HS-5 (cell line): ENCODE data around the gene EFNA5.
"Not testable (repeated sequence)": the region's sequence is repeated elsewhere in the genome, so short reads cannot be mapped to it uniquely, and the experiment has no call there.

Experiments
- DNase-seq: peaks from one replicate; pipeline ENCODE4 v3.0.0-alpha.2; 2012; ENCODE audit warnings: low read depth

The EFNA5 gene

GRCh38 chr5:107457138-107457537 lies 213.6 kb downstream of the EFNA5 start:
- no peak for DNase-seq

- DNase-seq: no peak
Observed at GRCh38 chr5:107456281-107456715, 214.4 kb downstream of the EFNA5 start.

GRCh38 chr5:107455111-107455544 lies 215.6 kb downstream of the EFNA5 start:
- DNase-seq: no peak

GRCh38 chr5:107451827-107452226 lies 218.9 kb downstream of the EFNA5 start:
- not testable (repeated sequence) for DNase-seq

- DNase-seq: no peak
Observed at GRCh38 chr5:107451028-107451427, 219.7 kb downstream of the EFNA5 start.

- DNase-seq: no peak
Observed at GRCh38 chr5:107450531-107450930, 220.2 kb downstream of the EFNA5 start.

GRCh38 chr5:107449369-107449768 lies 221.4 kb downstream of the EFNA5 start:
- no peak for DNase-seq

GRCh38 chr5:107447587-107447986 lies 223.2 kb downstream of the EFNA5 start:
- no peak for DNase-seq

- DNase-seq: no peak
Observed at GRCh38 chr5:107446972-107447371, 223.8 kb downstream of the EFNA5 start.

GRCh38 chr5:107444300-107444699 lies 226.4 kb downstream of the EFNA5 start:
- no peak for DNase-seq

- DNase-seq: no peak
Observed at GRCh38 chr5:107443897-107444296, 226.8 kb downstream of the EFNA5 start.

- no peak for DNase-seq
Observed at GRCh38 chr5:107442452-107442851, 228.3 kb downstream of the EFNA5 start.

GRCh38 chr5:107439832-107440231 lies 230.9 kb downstream of the EFNA5 start:
- DNase-seq: no peak

- no peak for DNase-seq
Observed at GRCh38 chr5:107437986-107438510, 232.7 kb downstream of the EFNA5 start.

- no peak for DNase-seq
Observed at GRCh38 chr5:107437154-107437553, 233.6 kb downstream of the EFNA5 start.

- DNase-seq: no peak
Observed at GRCh38 chr5:107436201-107436600, 234.5 kb downstream of the EFNA5 start.

- DNase-seq: no peak
Observed at GRCh38 chr5:107435061-107435460, 235.7 kb downstream of the EFNA5 start.

GRCh38 chr5:107433646-107434045 lies 237.1 kb downstream of the EFNA5 start:
- DNase-seq: not testable (repeated sequence)

GRCh38 chr5:107431998-107432397 lies 238.7 kb downstream of the EFNA5 start:
- DNase-seq: no peak

- DNase-seq: no peak
Observed at GRCh38 chr5:107431536-107431935, 239.2 kb downstream of the EFNA5 start.

GRCh38 chr5:107430071-107430625 lies 240.6 kb downstream of the EFNA5 start:
- DNase-seq: no peak

GRCh38 chr5:107428303-107428813 lies 242.4 kb downstream of the EFNA5 start:
- DNase-seq: no peak

- no peak for DNase-seq
Observed at GRCh38 chr5:107426872-107427271, 243.9 kb downstream of the EFNA5 start.

- no peak for DNase-seq
Observed at GRCh38 chr5:107426209-107426608, 244.5 kb downstream of the EFNA5 start.
